Aorta (tissue), 5 donors: ENCODE measurements around the gene CD53. TPM values are rescaled to one million over a fixed set of nuclear protein-coding genes. Genes with fewer than 3 reads are reported as not detected.

Experiments
- ATAC-seq: fragments of 200-7000 bp; cut with Tn5 transposase; one replicate; pipeline ENCODE4 v1.9.1; 2022; ENCODE audit warnings: moderate library complexity; ENCODE audit not compliant: low FRiP score
- DNase-seq, 2 donors: peaks; one replicate each; pipeline ENCODE4 v3.0.0-alpha.2; 2020
- H3K27ac ChIP-seq, 2 donors: one replicate each; pipeline ENCODE4 v1.5.1; 2013; ENCODE audit warnings: low read length in 2 of 2, mild to moderate bottlenecking in 2 of 2, moderate library complexity in 2 of 2, control low read depth in 1 of 2, inconsistent platforms in 1 of 2, low read depth in 1 of 2
- H3K27me3 ChIP-seq, 2 donors: one replicate each; pipeline ENCODE4 v1.6.1; 2013; ENCODE audit warnings: control low read depth in 1 of 2, low read length in 1 of 2, mild to moderate bottlenecking in 1 of 2, moderate library complexity in 1 of 2; ENCODE audit not compliant: insufficient read depth in 2 of 2, control insufficient read depth in 1 of 2
- H3K36me3 ChIP-seq, 2 donors: one replicate each; pipeline ENCODE4 v1.6.1; 2013; ENCODE audit warnings: control low read depth in 1 of 2, low read length in 1 of 2, mild to moderate bottlenecking in 1 of 2; ENCODE audit not compliant: insufficient read depth in 2 of 2, control insufficient read depth in 1 of 2
- H3K4me1 ChIP-seq, 2 donors: one replicate each; pipeline ENCODE4 v1.6.1; 2013; ENCODE audit warnings: low read length in 2 of 2, control low read depth in 1 of 2, mild to moderate bottlenecking in 1 of 2, moderate library complexity in 1 of 2; ENCODE audit not compliant: insufficient read depth in 2 of 2, control insufficient read depth in 1 of 2
- H3K4me3 ChIP-seq, 2 donors: one replicate each; pipeline ENCODE4 v1.5.1; 2013; ENCODE audit warnings: low read length in 2 of 2, control low read depth in 1 of 2, mild to moderate bottlenecking in 1 of 2
- H3K9me3 ChIP-seq: one replicate; pipeline ENCODE4 v1.6.1; 2013; ENCODE audit warnings: mild to moderate bottlenecking, low read length; ENCODE audit not compliant: control insufficient read depth
- WGBS, 2 donors: extraction: QIAGEN DNeasy Blood & Tissue Kit; methylation state at CpG; one replicate each; pipeline ENCODE4 v1.1.7; 2013; 5-methylcytosine and 5-hydroxymethylcytosine counted together
- intact Hi-C, 2 donors: fragments of 100-400 bp; cut with DNase I; formaldehyde crosslinking; loops; one replicate each; pipeline versions ENCODE4 v1.14.2 to v1.15.0; 2022
- polyA plus RNA-seq, 2 donors: library from polyadenylated mRNA; stranded (reverse); fragments of 200-250 nt; gene quantifications; one replicate each; pipeline ENCODE4 v1.2.3, GENCODE V29; 2013
- total RNA-seq, 2 donors: library from RNA; stranded (reverse); fragmentation: NEBNext Ultra II Directional; extraction: Animal tissue kit (Norgen Biotek cat#: 25700); gene quantifications; one replicate each; pipeline ENCODE4 v1.2.1, GENCODE V29; 2021
- donor health status: healthy with polysubstance abuse.
- donor health status: Bipolar disorder and iron deficiency.
- donor health status: DM: no; HTN: no; CAD: no.
- donor health status: DM: no; HTN: no; CAD: no.
- donor health status: DM: yes; HTN: yes; CAD: no.

The CD53 gene
- total and polyA plus RNA-seq, 4 donors = 8.0 to 50.7 (median 43.8) TPM

GRCh38 chr1:110945626-110946025 lies 72.7 kb downstream of the CD53 start:
- no peaks in the 10 kb centered on the region for H3K9me3 ChIP-seq
- no peak overlapping the region for H3K4me3 ChIP-seq
- H3K27me3 ChIP-seq = no peaks in the 10 kb centered on the region
- DNase-seq = no peak
- intact Hi-C loops = no loop called here
- 94 to 100% methylated on average over 2 of the region's 2 CpGs for WGBS, 2 donors
- H3K36me3 ChIP-seq = peaks cover 0 to 3% of the 10 kb centered on the region in 2 donors
- no peak for ATAC-seq
- H3K27ac ChIP-seq = no peak overlapping the region
- no peaks in the 10 kb centered on the region for H3K4me1 ChIP-seq

GRCh38 chr1:110948038-110948810 lies 75.3 kb downstream of the CD53 start:
- no peak overlapping the region for H3K27ac ChIP-seq
- no peaks in the 10 kb centered on the region for H3K4me1 ChIP-seq
- H3K27me3 ChIP-seq = no peaks in the 10 kb centered on the region
- no peak overlapping the region for H3K4me3 ChIP-seq
- intact Hi-C loops = no loop called here
- no peak for DNase-seq
- H3K9me3 ChIP-seq = peaks cover 2% of the 10 kb centered on the region
- 94% methylated on average over 10 of the region's 10 CpGs for WGBS, 2 donors
- peaks cover 2 to 6% of the 10 kb centered on the region in 2 donors for H3K36me3 ChIP-seq
- no peak for ATAC-seq

Other genes starting within 250 kb of the CD53 start
- 1 to 10 TPM in 1 of 2 donors, under 1 TPM in 1; 0.97 to 2.4 TPM for gene KCNA3, start 198.2 kb upstream of the CD53 start, total RNA-seq
- not detected for gene KCNA3, start 198.2 kb upstream of the CD53 start, polyA plus RNA-seq
- gene LRIF1, start 90.8 kb downstream of the CD53 start, total RNA-seq = 1 to 10 TPM; 6.3 to 6.7 TPM
- gene LRIF1, start 90.8 kb downstream of the CD53 start, polyA plus RNA-seq = 1 to 10 TPM; 1.5 to 3.4 TPM